NCI-H2029 (cell line): ENCODE data around the gene HS3ST4.
A peak's percentile ranks its signal among the peaks of the same experiment; 100 is the strongest.
"Not testable (repeated sequence)": the region's sequence is repeated elsewhere in the genome, so short reads cannot be mapped to it uniquely, and the experiment has no call there.

Experiments
- DNase-seq: peaks from one replicate; lab custom pipeline; 2025; lab: John Stamatoyannopoulos, UW

Gene HS3ST4

GRCh38 chr16:26098206-26098605 lies 406.4 kb downstream of the HS3ST4 start:
- not testable (repeated sequence) for DNase-seq

GRCh38 chr16:26102369-26102768 lies 410.6 kb downstream of the HS3ST4 start:
- DNase-seq, result no peak

GRCh38 chr16:26108836-26109505 lies 417.2 kb downstream of the HS3ST4 start:
- no peak for DNase-seq

- DNase-seq, result no peak
Measured at GRCh38 chr16:26111900-26112299, 420.1 kb downstream of the HS3ST4 start.

- no peak for DNase-seq
Measured at GRCh38 chr16:26118575-26118974, 426.8 kb downstream of the HS3ST4 start.

- peak; percentile 17 for DNase-seq
Measured at GRCh38 chr16:26120729-26121128, 429.0 kb downstream of the HS3ST4 start.

- no peak for DNase-seq
Measured at GRCh38 chr16:26128296-26128695, 436.5 kb downstream of the HS3ST4 start.

- DNase-seq, result no peak
Measured at GRCh38 chr16:26129997-26130396, 438.2 kb downstream of the HS3ST4 start.

- DNase-seq, result no peak
Measured at GRCh38 chr16:26133416-26134093, 441.8 kb downstream of the HS3ST4 start.

- DNase-seq, result no peak
Measured at GRCh38 chr16:26134588-26134987, 442.8 kb downstream of the HS3ST4 start.

- DNase-seq, result no peak
Measured at GRCh38 chr16:26137956-26138355, 446.2 kb downstream of the HS3ST4 start.

GRCh38 chr16:26139091-26139490 lies 447.3 kb downstream of the HS3ST4 start:
- DNase-seq, result no peak

- DNase-seq, result no peak
Measured at GRCh38 chr16:26139884-26140283, 448.1 kb downstream of the HS3ST4 start.

GRCh38 chr16:26149364-26150190 lies 457.8 kb downstream of the HS3ST4 start:
- no peak for DNase-seq

GRCh38 chr16:26155221-26155620 lies 463.5 kb downstream of the HS3ST4 start:
- no peak for DNase-seq

- DNase-seq, result no peak
Measured at GRCh38 chr16:26157319-26157718, 465.6 kb downstream of the HS3ST4 start.

GRCh38 chr16:26158142-26158759 lies 466.5 kb downstream of the HS3ST4 start:
- DNase-seq, result no peak

GRCh38 chr16:26161461-26162180 lies 469.9 kb downstream of the HS3ST4 start:
- DNase-seq, result no peak

GRCh38 chr16:26169473-26169872 lies 477.7 kb downstream of the HS3ST4 start:
- no peak for DNase-seq

- DNase-seq, result no peak
Measured at GRCh38 chr16:26175944-26176343, 484.2 kb downstream of the HS3ST4 start.

GRCh38 chr16:26177438-26177837 lies 485.7 kb downstream of the HS3ST4 start:
- DNase-seq, result no peak

GRCh38 chr16:26178298-26178697 lies 486.5 kb downstream of the HS3ST4 start:
- no peak for DNase-seq
